ENCODE measurements around the gene RIC8A. TPM values are rescaled to one million over a fixed set of nuclear protein-coding genes. Genes with fewer than 3 reads are reported as not detected.

Gene RIC8A
- total and polyA plus RNA-seq, 7 donors: 39.6 to 103 (median 73.7) TPM

GRCh38 chr11:209275-210121 is 2.0 kb downstream of the RIC8A start:
- no peaks in the 10 kb centered on the region for H3K27me3 ChIP-seq
- H3K4me1 ChIP-seq: peaks cover 0 to 49% (median 41%) of the 10 kb centered on the region in 4 donors
- peaks cover 27 to 64% (median 40%) of the 10 kb centered on the region in 4 donors for H3K36me3 ChIP-seq
- peak overlapping the region; percentile 85 to 98 (median 90) for H3K4me3 ChIP-seq
- peak overlapping the region; percentile 96 to 100 (median 98) for H3K27ac ChIP-seq
- intact Hi-C loops (cut with DNase I): loop anchor here (2.0 to 5.0 kb wide), 5 partner anchors 98 to 298 kb away; partner anchors contain the start of genes IFITM2 and RNH1
- peak; percentile 73 for DNase-seq
- no peak for TF ChIP-seq EP300 (IDR thresholded peaks at IDR 0.05)
- TF ChIP-seq POLR2A (IDR thresholded peaks at IDR 0.05): no peak
- TF ChIP-seq CTCF (IDR thresholded peaks at IDR 0.05): no peak
- TF ChIP-seq POLR2AphosphoS5 (IDR thresholded peaks at IDR 0.05): no peak
- WGBS, 2 donors: 53 to 62% methylated on average over 29 of the region's 29 CpGs
- H3K9me3 ChIP-seq: no peaks in the 10 kb centered on the region

DNA sequence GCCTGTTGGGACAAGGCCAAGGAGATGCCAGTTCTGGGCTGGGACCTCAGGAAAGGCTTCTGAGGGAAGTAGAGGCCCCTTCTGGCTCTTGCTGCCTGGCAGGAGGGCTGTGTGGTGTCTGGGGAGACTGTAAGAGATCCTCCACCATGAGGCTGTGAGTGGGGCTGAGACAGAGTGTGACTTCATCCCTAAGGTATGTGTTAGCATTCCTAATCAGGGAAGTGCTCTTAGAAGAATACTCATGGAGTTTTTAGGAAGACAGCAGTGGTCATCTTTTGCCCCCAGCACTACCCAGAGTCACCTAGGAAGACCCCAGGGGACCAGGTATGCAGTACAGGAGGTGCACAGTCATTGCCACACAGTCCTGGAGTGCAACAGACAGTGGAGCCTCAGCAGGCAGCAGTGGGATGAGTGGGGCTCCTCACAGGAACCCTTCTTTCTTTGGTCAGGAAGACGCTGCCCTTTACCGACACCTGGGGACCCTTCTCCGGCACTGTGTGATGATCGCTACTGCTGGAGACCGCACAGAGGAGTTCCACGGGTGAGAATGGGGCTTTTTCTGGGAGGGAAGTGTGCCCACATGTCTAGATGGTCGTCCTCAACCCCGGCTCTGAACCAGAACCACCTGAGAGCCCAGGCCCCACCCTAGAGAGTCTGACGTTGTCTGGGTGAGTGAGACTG is 2.8 kb downstream of the RIC8A start:
- peak; percentile 57 for DNase-seq
- intact Hi-C loops (cut with DNase I): no loop called here
- no peaks in the 10 kb centered on the region for H3K27me3 ChIP-seq
- peak overlapping the region in 1 of 4 donors; percentile 86 for H3K4me3 ChIP-seq
- peak overlapping the region in 3 of 4 donors; percentile 96 to 100 (median 99) for H3K27ac ChIP-seq
- 86 to 92% methylated on average over 9 of the region's 9 CpGs for WGBS, 2 donors
- H3K4me1 ChIP-seq: peaks cover 0 to 42% (median 36%) of the 10 kb centered on the region in 4 donors
- H3K9me3 ChIP-seq: no peaks in the 10 kb centered on the region
- TF ChIP-seq POLR2A (IDR thresholded peaks at IDR 0.05) (no peak), POLR2AphosphoS5 (IDR thresholded peaks at IDR 0.05) (no peak), EP300 (IDR thresholded peaks at IDR 0.05) (no peak), CTCF (IDR thresholded peaks at IDR 0.05) (no peak)
- peaks cover 28 to 64% (median 46%) of the 10 kb centered on the region in 4 donors for H3K36me3 ChIP-seq

DNA sequence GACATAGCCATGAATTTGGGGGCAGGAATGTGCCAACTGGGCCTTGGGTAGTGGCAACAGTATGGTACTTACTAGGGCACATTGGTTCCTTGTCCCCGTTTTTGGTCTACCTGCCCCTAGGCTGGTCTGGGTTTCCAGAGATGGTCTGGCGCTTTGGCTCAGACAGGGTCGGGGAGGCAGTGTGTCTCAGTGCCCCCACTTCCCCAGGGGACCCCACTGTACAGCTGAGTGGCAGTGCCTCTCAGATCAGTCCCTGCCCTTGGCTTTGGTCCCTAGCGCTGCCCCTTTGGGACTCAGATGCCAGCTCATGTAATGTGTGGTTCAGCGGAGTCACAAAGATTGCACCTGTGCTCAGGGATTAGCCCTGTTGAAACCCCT is 3.3 kb downstream of the RIC8A start:
- Histone ChIP-seq H3K27me3 (no peaks in the 10 kb centered on the region), H3K4me3 (no peak overlapping the region), H3K36me3 (peaks cover 26 to 65% (median 51%) of the 10 kb centered on the region in 4 donors), H3K27ac (peak overlapping the region in 2 of 4 donors; percentile 99 to 100), H3K4me1 (peaks cover 0 to 36% (median 31%) of the 10 kb centered on the region in 4 donors), H3K9me3 (no peaks in the 10 kb centered on the region)
- 94% methylated on average over 5 of the region's 5 CpGs for WGBS, 2 donors
- DNase-seq: peak; percentile 63
- intact Hi-C loops (cut with DNase I): no loop called here
- TF ChIP-seq POLR2AphosphoS5 (IDR thresholded peaks at IDR 0.05): no peak
- no peak for TF ChIP-seq EP300 (IDR thresholded peaks at IDR 0.05)
- TF ChIP-seq POLR2A (IDR thresholded peaks at IDR 0.05): no peak
- TF ChIP-seq CTCF (IDR thresholded peaks at IDR 0.05): no peak

GRCh38 chr11:211295-211694 is 3.8 kb downstream of the RIC8A start:
- intact Hi-C loops (cut with DNase I): no loop called here
- WGBS, 2 donors: 84 to 85% methylated on average over 5 of the region's 5 CpGs
- Histone ChIP-seq H3K27ac (peak overlapping the region in 1 of 4 donors; percentile 100), H3K9me3 (no peaks in the 10 kb centered on the region), H3K4me1 (peaks cover 0 to 31% (median 25%) of the 10 kb centered on the region in 4 donors), H3K27me3 (no peaks in the 10 kb centered on the region), H3K36me3 (peaks cover 30 to 70% (median 54%) of the 10 kb centered on the region in 4 donors), H3K4me3 (no peak overlapping the region)
- TF ChIP-seq EP300 (IDR thresholded peaks at IDR 0.05): no peak
- no peak for TF ChIP-seq POLR2AphosphoS5 (IDR thresholded peaks at IDR 0.05)
- TF ChIP-seq CTCF (IDR thresholded peaks at IDR 0.05): no peak
- no peak for TF ChIP-seq POLR2A (IDR thresholded peaks at IDR 0.05)
- DNase-seq: peak; percentile 54

Data from sigmoid colon (tissue), 7 donors.